Measurements from ENCODE around the gene CLDN16. TPM values are rescaled to one million over a fixed set of nuclear protein-coding genes. Genes with fewer than 3 reads are reported as not detected.

The CLDN16 gene
- polyA plus RNA-seq, 3 donors, result not detected

- H3K4me3 Mint-ChIP-seq, result no peak overlapping the region
Measured at GRCh38 chr3:190455828-190456227, 67.9 kb downstream of the CLDN16 start.

GRCh38 chr3:190456770-190457169 lies 68.8 kb downstream of the CLDN16 start:
- Mint-ChIP-seq H3K27me3 (ENCODE audit: low read depth in 3 of 3) (peaks cover 2 to 6% (median 5%) of the 10 kb centered on the region in 3 donors), H3K36me3 (no peaks in the 10 kb centered on the region), H3K4me3 (no peak overlapping the region), H3K27ac (no peak overlapping the region), H3K4me1 (no peaks in the 10 kb centered on the region), H3K9me3 (no peaks in the 10 kb centered on the region)
- 100% methylated on average over 1 of the region's 1 CpG for WGBS (ENCODE audit: insufficient coverage)
- Histone ChIP-seq H3K36me3 (replicated peaks in 1 of 2; ENCODE audit: control insufficient read depth in 1 of 2, insufficient read depth in 2 of 2, low read length in 2 of 2) (no peaks in the 10 kb centered on the region), H3K4me1 (ENCODE audit: control insufficient read depth in 1 of 2, insufficient read depth in 2 of 2, low read length in 2 of 2) (no peaks in the 10 kb centered on the region), H3K4me3 (replicated peaks in 1 of 3; ENCODE audit: low read depth in 2 of 3, low read length in 3 of 3) (no peak overlapping the region), H3K27ac (ENCODE audit: low read depth in 1 of 2, low read length in 2 of 2) (no peak overlapping the region), H3K79me2 (ENCODE audit: insufficient read depth, low read length) (no peaks in the 10 kb centered on the region), H3K4me2 (replicated peaks; ENCODE audit: extremely low read depth, low read length, poor library complexity, severe bottlenecking) (no peak overlapping the region), H3K9ac (ENCODE audit: insufficient read depth, low read length, poor library complexity, severe bottlenecking) (no peak overlapping the region), H4K20me1 (ENCODE audit: insufficient read depth, low read length) (no peaks in the 10 kb centered on the region), H2AFZ (ENCODE audit: insufficient read depth, low read depth, low read length, poor library complexity, severe bottlenecking) (no peak overlapping the region), H3K27me3 (ENCODE audit: control insufficient read depth in 2 of 2, insufficient read depth in 2 of 2, low read length in 2 of 2) (peaks cover 0 to 6% of the 10 kb centered on the region in 2 donors), H3K9me3 (replicated peaks in 1 of 2; ENCODE audit: control insufficient read depth in 1 of 2, insufficient read depth in 1 of 2, low read length in 2 of 2) (no peaks in the 10 kb centered on the region)
- intact Hi-C loops (cut with micrococcal nuclease), result no loop called here
- DNase-seq, result no peak
- no peak for TF ChIP-seq CTCF (IDR thresholded peaks at IDR 0.05)

More at GRCh38 chr3:190455828-190456227, 67.9 kb downstream of the CLDN16 start:
- peaks cover 2 to 6% (median 5%) of the 10 kb centered on the region in 3 donors for H3K27me3 Mint-ChIP-seq (ENCODE audit: low read depth in 3 of 3)
- no peak for TF ChIP-seq CTCF (IDR thresholded peaks at IDR 0.05)
- Histone ChIP-seq H3K4me1 (ENCODE audit: control insufficient read depth in 1 of 2, insufficient read depth in 2 of 2, low read length in 2 of 2) (no peaks in the 10 kb centered on the region), H3K79me2 (ENCODE audit: insufficient read depth, low read length) (no peaks in the 10 kb centered on the region), H3K9me3 (replicated peaks in 1 of 2; ENCODE audit: control insufficient read depth in 1 of 2, insufficient read depth in 1 of 2, low read length in 2 of 2) (no peaks in the 10 kb centered on the region), H2AFZ (ENCODE audit: insufficient read depth, low read depth, low read length, poor library complexity, severe bottlenecking) (no peak overlapping the region), H3K4me3 (replicated peaks in 1 of 3; ENCODE audit: low read depth in 2 of 3, low read length in 3 of 3) (no peak overlapping the region), H3K27ac (ENCODE audit: low read depth in 1 of 2, low read length in 2 of 2) (no peak overlapping the region), H3K4me2 (replicated peaks; ENCODE audit: extremely low read depth, low read length, poor library complexity, severe bottlenecking) (no peak overlapping the region), H4K20me1 (ENCODE audit: insufficient read depth, low read length) (no peaks in the 10 kb centered on the region), H3K27me3 (ENCODE audit: control insufficient read depth in 2 of 2, insufficient read depth in 2 of 2, low read length in 2 of 2) (peaks cover 0 to 5% of the 10 kb centered on the region in 2 donors), H3K36me3 (replicated peaks in 1 of 2; ENCODE audit: control insufficient read depth in 1 of 2, insufficient read depth in 2 of 2, low read length in 2 of 2) (no peaks in the 10 kb centered on the region), H3K9ac (ENCODE audit: insufficient read depth, low read length, poor library complexity, severe bottlenecking) (no peak overlapping the region)
- DNase-seq, result no peak
- no CpG with 5 or more reads among the region's 2 CpGs for WGBS (ENCODE audit: insufficient coverage)
- intact Hi-C loops (cut with micrococcal nuclease), result no loop called here
- H3K4me1 Mint-ChIP-seq, result no peaks in the 10 kb centered on the region
- no peak overlapping the region for H3K27ac Mint-ChIP-seq
- no peaks in the 10 kb centered on the region for H3K36me3 Mint-ChIP-seq
- no peaks in the 10 kb centered on the region for H3K9me3 Mint-ChIP-seq
